SK-N-MC (cell line): ENCODE data around the gene MEIS2.

Experiments used
- DNase-seq: peaks from one replicate; pipeline ENCODE4 v3.0.0-alpha.2; 2011; ENCODE audit warnings: low read depth, low spot score
- H3K27ac ChIP-seq: fragments of 200-600 bp; sonication (generic); 2 replicates; pipeline ENCODE4 v1.5.1; 2016; ENCODE audit warnings: mixed run types
- H3K36me3 ChIP-seq: fragments of 200-600 bp; sonication (generic); 2 replicates; pipeline ENCODE4 v1.6.1; 2017; ENCODE audit warnings: antibody characterized with exemption, low read length, mixed read lengths; ENCODE audit not compliant: insufficient read depth
- H3K4me3 ChIP-seq: fragments of 200-600 bp; sonication (generic); 2 replicates; pipeline ENCODE4 v1.5.1; 2016
- H3K9ac ChIP-seq: fragments of 200-600 bp; sonication (generic); 2 replicates; pipeline ENCODE4 v1.8.0; 2017; ENCODE audit warnings: mixed run types, mixed read lengths; ENCODE audit not compliant: insufficient read length
- H3K9me3 ChIP-seq: fragments of 200-600 bp; sonication (generic); 2 replicates; pipeline ENCODE4 v1.6.1; 2017; ENCODE audit warnings: low read depth, mild to moderate bottlenecking, antibody characterized with exemption, low read length, moderate library complexity, mixed read lengths
- EZH2 ChIP-seq: fragments of 200-600 bp; sonication (generic); IDR thresholded peaks from one replicate; pipeline ENCODE4 v1.6.1; 2017; ENCODE audit warnings: antibody characterized with exemption
- FOXP2 ChIP-seq: optimal IDR thresholded peaks from 2 replicates; pipeline ENCODE3; 2011; ENCODE audit warnings: mild to moderate bottlenecking, moderate library complexity; ENCODE audit not compliant: insufficient read depth; ENCODE audit errors: extremely low read length, control extremely low read depth
- POLR2AphosphoS5 ChIP-seq: IDR thresholded peaks from 2 replicates; pipeline ENCODE4 v1.6.1; 2012; ENCODE audit warnings: mild to moderate bottlenecking, low read depth, low read length, borderline replicate concordance

Gene MEIS2

GRCh38 chr15:36977659-36978058, 122.7 kb downstream of the MEIS2 start:
- H3K4me3 ChIP-seq: no peak overlapping the region
- H3K9me3 ChIP-seq: no peaks in the 10 kb centered on the region
- TF ChIP-seq FOXP2: no peak
- H3K9ac ChIP-seq: no peak overlapping the region
- H3K36me3 ChIP-seq: no peaks in the 10 kb centered on the region
- H3K27ac ChIP-seq: no peak overlapping the region
- DNase-seq: no peak

- TF ChIP-seq FOXP2: no peak
- no peak for DNase-seq
- Histone ChIP-seq H3K9ac (no peak overlapping the region), H3K27ac (no peak overlapping the region), H3K4me3 (no peak overlapping the region), H3K9me3 (no peaks in the 10 kb centered on the region), H3K36me3 (no peaks in the 10 kb centered on the region; the same call in 1 of the 2 replicates)
Observed at GRCh38 chr15:36972704-36973103, 127.6 kb downstream of the MEIS2 start.

- no peaks in the 10 kb centered on the region for H3K9me3 ChIP-seq
- no peak overlapping the region for H3K9ac ChIP-seq
- no peak for TF ChIP-seq FOXP2
- TF ChIP-seq POLR2AphosphoS5: no peak
- no peak for TF ChIP-seq EZH2
- no peak for DNase-seq
- H3K4me3 ChIP-seq: no peak overlapping the region
- no peak overlapping the region for H3K27ac ChIP-seq
- no peaks in the 10 kb centered on the region; the same call in 1 of the 2 replicates for H3K36me3 ChIP-seq
Observed at GRCh38 chr15:36970522-36970921, 129.8 kb downstream of the MEIS2 start.

GRCh38 chr15:36967929-36968328, 132.4 kb downstream of the MEIS2 start:
- no peak overlapping the region for H3K27ac ChIP-seq
- no peaks in the 10 kb centered on the region for H3K9me3 ChIP-seq
- H3K9ac ChIP-seq: no peak overlapping the region
- DNase-seq: no peak
- TF ChIP-seq POLR2AphosphoS5 (no peak), FOXP2 (no peak), EZH2 (no peak)
- H3K36me3 ChIP-seq: no peaks in the 10 kb centered on the region; the same call in 1 of the 2 replicates
- H3K4me3 ChIP-seq: no peak overlapping the region

GRCh38 chr15:36966708-36967107, 133.6 kb downstream of the MEIS2 start:
- Histone ChIP-seq H3K36me3 (no peaks in the 10 kb centered on the region; the same call in 1 of the 2 replicates), H3K4me3 (no peak overlapping the region), H3K9ac (no peak overlapping the region), H3K27ac (no peak overlapping the region), H3K9me3 (no peaks in the 10 kb centered on the region)
- DNase-seq: no peak
- TF ChIP-seq FOXP2: no peak
- no peak for TF ChIP-seq POLR2AphosphoS5
- TF ChIP-seq EZH2: no peak

- Histone ChIP-seq H3K36me3 (no peaks in the 10 kb centered on the region; the same call in 1 of the 2 replicates), H3K9me3 (no peaks in the 10 kb centered on the region), H3K4me3 (no peak overlapping the region), H3K9ac (no peak overlapping the region), H3K27ac (no peak overlapping the region)
- TF ChIP-seq FOXP2 (no peak), EZH2 (no peak), POLR2AphosphoS5 (no peak)
- DNase-seq: no peak
Observed at GRCh38 chr15:36965570-36966342, 134.6 kb downstream of the MEIS2 start.

- Histone ChIP-seq H3K9ac (no peak overlapping the region), H3K27ac (no peak overlapping the region), H3K4me3 (no peak overlapping the region), H3K36me3 (no peaks in the 10 kb centered on the region; the same call in 1 of the 2 replicates), H3K9me3 (no peaks in the 10 kb centered on the region)
- DNase-seq: no peak
- TF ChIP-seq POLR2AphosphoS5 (no peak), FOXP2 (no peak), EZH2 (no peak)
Observed at GRCh38 chr15:36964626-36965025, 135.7 kb downstream of the MEIS2 start.

- Histone ChIP-seq H3K9ac (no peak overlapping the region), H3K9me3 (no peaks in the 10 kb centered on the region), H3K27ac (no peak overlapping the region), H3K4me3 (no peak overlapping the region), H3K36me3 (no peaks in the 10 kb centered on the region)
- no peak for TF ChIP-seq FOXP2
- no peak for TF ChIP-seq POLR2AphosphoS5
- TF ChIP-seq EZH2: no peak
- DNase-seq: no peak
Observed at GRCh38 chr15:36961956-36962355, 138.4 kb downstream of the MEIS2 start.

- no peak for DNase-seq
- H3K9me3 ChIP-seq: no peaks in the 10 kb centered on the region
Observed at GRCh38 chr15:36960947-36961227, 139.5 kb downstream of the MEIS2 start.

More at GRCh38 chr15:36960947-36961227, 139.5 kb downstream of the MEIS2 start:
- TF ChIP-seq FOXP2 (no peak), EZH2 (no peak), POLR2AphosphoS5 (no peak)
- no peak overlapping the region for H3K9ac ChIP-seq
- H3K27ac ChIP-seq: no peak overlapping the region
- H3K4me3 ChIP-seq: no peak overlapping the region
- no peaks in the 10 kb centered on the region for H3K36me3 ChIP-seq
